ENCODE data around the gene TTC7B.

Gene TTC7B

GRCh38 chr14:90664911-90665310 lies 151.3 kb downstream of the TTC7B start:
- Histone ChIP-seq H3K27ac (no peak overlapping the region), H3K27me3 (ENCODE audit: insufficient read depth, low read depth) (no peaks in the 10 kb centered on the region), H2AFZ (ENCODE audit: low read depth) (no peak overlapping the region), H4K20me1 (ENCODE audit: insufficient read depth) (no peaks in the 10 kb centered on the region), H3K4me3 (IDR thresholded peaks at IDR 0.05; ENCODE audit: insufficient read depth, low read depth, low read length) (no peak overlapping the region), H3K9ac (no peak overlapping the region), H3K4me1 (ENCODE audit: low read depth, poor library complexity, severe bottlenecking) (no peaks in the 10 kb centered on the region), H3K36me3 (ENCODE audit: insufficient read depth) (no peaks in the 10 kb centered on the region), H3K4me2 (no peak overlapping the region), H3K79me2 (ENCODE audit: insufficient read depth, low read depth) (no peaks in the 10 kb centered on the region)
- no peak for TF ChIP-seq CTCF (conservative IDR thresholded peaks at IDR 0.05; ENCODE audit: low read depth, low read length)

GRCh38 chr14:90663680-90664079 lies 152.6 kb downstream of the TTC7B start:
- H3K4me1 ChIP-seq (ENCODE audit: low read depth, poor library complexity, severe bottlenecking) = no peaks in the 10 kb centered on the region
- no peak overlapping the region for H3K4me3 ChIP-seq (IDR thresholded peaks at IDR 0.05; ENCODE audit: insufficient read depth, low read depth, low read length)
- no peak overlapping the region for H3K4me2 ChIP-seq
- H3K27ac ChIP-seq = no peak overlapping the region
- no peaks in the 10 kb centered on the region for H3K79me2 ChIP-seq (ENCODE audit: insufficient read depth, low read depth)
- H4K20me1 ChIP-seq (ENCODE audit: insufficient read depth) = no peaks in the 10 kb centered on the region
- H3K9ac ChIP-seq = no peak overlapping the region
- no peak for TF ChIP-seq CTCF (conservative IDR thresholded peaks at IDR 0.05; ENCODE audit: low read depth, low read length)
- no peak overlapping the region for H2AFZ ChIP-seq (ENCODE audit: low read depth)
- no peaks in the 10 kb centered on the region for H3K36me3 ChIP-seq (ENCODE audit: insufficient read depth)
- no peaks in the 10 kb centered on the region for H3K27me3 ChIP-seq (ENCODE audit: insufficient read depth, low read depth)

- Histone ChIP-seq H3K4me2 (no peak overlapping the region), H3K36me3 (ENCODE audit: insufficient read depth) (no peaks in the 10 kb centered on the region), H3K4me3 (IDR thresholded peaks at IDR 0.05; ENCODE audit: insufficient read depth, low read depth, low read length) (no peak overlapping the region), H3K79me2 (ENCODE audit: insufficient read depth, low read depth) (no peaks in the 10 kb centered on the region), H3K27me3 (ENCODE audit: insufficient read depth, low read depth) (no peaks in the 10 kb centered on the region), H3K4me1 (ENCODE audit: low read depth, poor library complexity, severe bottlenecking) (no peaks in the 10 kb centered on the region), H3K27ac (no peak overlapping the region), H2AFZ (ENCODE audit: low read depth) (no peak overlapping the region), H4K20me1 (ENCODE audit: insufficient read depth) (no peaks in the 10 kb centered on the region), H3K9ac (no peak overlapping the region)
- no peak for TF ChIP-seq CTCF (conservative IDR thresholded peaks at IDR 0.05; ENCODE audit: low read depth, low read length)
Measured at GRCh38 chr14:90663140-90663539, 153.1 kb downstream of the TTC7B start.

GRCh38 chr14:90661866-90662265 lies 154.4 kb downstream of the TTC7B start:
- H3K4me2 ChIP-seq = no peak overlapping the region
- no peak overlapping the region for H3K4me3 ChIP-seq (IDR thresholded peaks at IDR 0.05; ENCODE audit: insufficient read depth, low read depth, low read length)
- no peaks in the 10 kb centered on the region for H3K36me3 ChIP-seq (ENCODE audit: insufficient read depth)

More at GRCh38 chr14:90661866-90662265, 154.4 kb downstream of the TTC7B start:
- Histone ChIP-seq H4K20me1 (ENCODE audit: insufficient read depth) (no peaks in the 10 kb centered on the region), H3K79me2 (ENCODE audit: insufficient read depth, low read depth) (no peaks in the 10 kb centered on the region), H2AFZ (ENCODE audit: low read depth) (no peak overlapping the region), H3K27me3 (ENCODE audit: insufficient read depth, low read depth) (no peaks in the 10 kb centered on the region), H3K27ac (no peak overlapping the region), H3K9ac (no peak overlapping the region), H3K4me1 (ENCODE audit: low read depth, poor library complexity, severe bottlenecking) (no peaks in the 10 kb centered on the region)
- no peak for TF ChIP-seq CTCF (conservative IDR thresholded peaks at IDR 0.05; ENCODE audit: low read depth, low read length)

Measured in KMS-11 (cell line).